Testis (tissue), 3 donors: Measurements from ENCODE around the gene CC2D2A. TPM values are rescaled to one million over a fixed set of nuclear protein-coding genes. Genes with fewer than 3 reads are reported as not detected.

Experiments used
- DNase-seq: peaks from one replicate; pipeline ENCODE4 v3.0.0-alpha.2; 2019
- H3K27ac ChIP-seq, 2 donors: fragments of 200-600 bp; sonication (generic); one replicate each; pipeline ENCODE4 v1.5.1; 2019
- H3K27me3 ChIP-seq: fragments of 200-600 bp; sonication (generic); one replicate; pipeline ENCODE4 v1.5.1; 2019
- H3K36me3 ChIP-seq: fragments of 200-600 bp; sonication (generic); one replicate; pipeline ENCODE4 v1.5.1; 2017; ENCODE audit warnings: low read depth; ENCODE audit errors: missing control alignments
- H3K4me1 ChIP-seq: fragments of 200-600 bp; sonication (generic); one replicate; pipeline ENCODE4 v1.5.1; 2019
- H3K4me3 ChIP-seq, 2 donors: fragments of 200-600 bp; sonication (generic); one replicate each; pipeline ENCODE4 v1.5.1; 2017 to 2019
- H3K9me3 ChIP-seq: fragments of 200-600 bp; sonication (generic); one replicate; pipeline ENCODE4 v1.5.1; 2017
- CTCF ChIP-seq, 3 experiments: fragments of 450-650 bp in 2 of 3; fragments of 200-600 bp in 1 of 3; sonication (generic) in 1 of 3; IDR thresholded peaks; one replicate each; pipeline ENCODE4 v1.5.1; 2016 to 2019; ENCODE audit warnings: antibody characterized with exemption in 3 of 3, mild to moderate bottlenecking in 2 of 3, moderate library complexity in 1 of 3
- POLR2A ChIP-seq: fragments of 450-650 bp; IDR thresholded peaks from one replicate; pipeline ENCODE4 v1.6.1; 2017; ENCODE audit warnings: antibody characterized with exemption, mild to moderate bottlenecking, moderate library complexity
- whole genome bisulfite sequencing, 2 donors: methylation state at CpG; one replicate each; pipeline ENCODE4 v1.1.5; 2018; 5-methylcytosine and 5-hydroxymethylcytosine counted together
- intact Hi-C: fragments of 100-400 bp; cut with DNase I; formaldehyde crosslinking; loops from one replicate; pipeline ENCODE4 v1.15.1; 2023; ENCODE audit warnings: low total_unique reads
- polyA plus RNA-seq: library from polyadenylated mRNA; stranded (reverse); fragments of 350-450 nt; fragmentation: Illumina TruSeq; extraction: RNeasy Lipid Tissue Mini Kit (QIAGEN cat#74804); gene quantifications from one replicate; pipeline ENCODE4 v1.2.3, GENCODE V29; 2014; ENCODE audit warnings: low read depth, low replicate concordance; ENCODE audit not compliant: insufficient read depth
- total RNA-seq, 2 donors: library from RNA; depleted of rRNA; stranded (reverse); fragments of >200 nt; gene quantifications; one replicate each; pipeline ENCODE4 v1.2.3, GENCODE V29; 2016

Gene CC2D2A
- total and polyA plus RNA-seq, 3 donors from 2014 or later, result 16.9 to 23.7 (median 21.9) TPM

- Histone ChIP-seq H3K27me3 (no peaks in the 10 kb centered on the region), H3K27ac (no peak overlapping the region), H3K4me3 (no peak overlapping the region), H3K9me3 (no peaks in the 10 kb centered on the region), H3K36me3 (no peaks in the 10 kb centered on the region), H3K4me1 (peaks cover 4% of the 10 kb centered on the region)
- WGBS, 2 donors, result 93 to 97% methylated on average over 2 of the region's 2 CpGs
- intact Hi-C loops, result no loop called here
- no peak for DNase-seq
- TF ChIP-seq POLR2A (no peak), CTCF (IDR thresholded peaks at IDR 0.05) (no peak)
Observed at GRCh38 chr4:15481961-15482745, 12.5 kb downstream of the CC2D2A start.

GRCh38 chr4:15482842-15483241, 13.2 kb downstream of the CC2D2A start:
- no peaks in the 10 kb centered on the region for H3K27me3 ChIP-seq
- no peak for DNase-seq
- no peaks in the 10 kb centered on the region for H3K9me3 ChIP-seq
- intact Hi-C loops, result no loop called here
- no peak overlapping the region for H3K27ac ChIP-seq
- H3K36me3 ChIP-seq, result no peaks in the 10 kb centered on the region
- TF ChIP-seq CTCF (IDR thresholded peaks at IDR 0.05) (no peak), POLR2A (no peak)
- H3K4me1 ChIP-seq, result peaks cover 4% of the 10 kb centered on the region
- 73 to 76% methylated on average over 2 of the region's 2 CpGs for WGBS, 2 donors
- H3K4me3 ChIP-seq, result no peak overlapping the region

- H3K36me3 ChIP-seq, result no peaks in the 10 kb centered on the region
- no peaks in the 10 kb centered on the region for H3K4me1 ChIP-seq
- DNase-seq, result no peak
- no peak overlapping the region for H3K27ac ChIP-seq
- H3K4me3 ChIP-seq, result no peak overlapping the region
- no peaks in the 10 kb centered on the region for H3K27me3 ChIP-seq
- H3K9me3 ChIP-seq, result no peaks in the 10 kb centered on the region
- no peak for TF ChIP-seq POLR2A
- TF ChIP-seq CTCF (IDR thresholded peaks at IDR 0.05), result no peak
- intact Hi-C loops, result no loop called here
Observed at GRCh38 chr4:15488136-15488535, 18.5 kb downstream of the CC2D2A start.

- TF ChIP-seq CTCF (IDR thresholded peaks at IDR 0.05) (no peak), POLR2A (no peak)
- intact Hi-C loops, result no loop called here
- Histone ChIP-seq H3K4me1 (no peaks in the 10 kb centered on the region), H3K27ac (no peak overlapping the region), H3K27me3 (no peaks in the 10 kb centered on the region), H3K36me3 (no peaks in the 10 kb centered on the region), H3K9me3 (no peaks in the 10 kb centered on the region), H3K4me3 (no peak overlapping the region)
- WGBS, 2 donors, result 66 to 76% methylated on average over 6 of the region's 6 CpGs
- no peak for DNase-seq
Observed at GRCh38 chr4:15488658-15489470, 19.2 kb downstream of the CC2D2A start.
